ENCODE data around the gene SLC4A2. TPM values are rescaled to one million over a fixed set of nuclear protein-coding genes. Genes with fewer than 3 reads are reported as not detected.

Gene SLC4A2
- total RNA-seq (2021; fragmentation: NEBNext Ultra II Directional; extraction: Animal tissue kit (Norgen Biotek cat#: 25700)) = 147 and 148 TPM in 2 replicates
- polyA plus RNA-seq (2011; rRNA removed) = 72.6 and 105 TPM in 2 replicates
- 64.0 TPM for polyA plus RNA-seq (2011; cell fraction: cytosol; rRNA removed)
- polyA plus RNA-seq (2011; cell fraction: nucleus; rRNA removed) = 293 TPM
- 60.3 to 144 TPM (median 135 TPM) in 4 replicates for polyA plus RNA-seq (2012, experiment 1 of 2)
- 178 TPM for polyA plus RNA-seq (2012, experiment 2 of 2)
- polyA plus RNA-seq (2013, experiment 1 of 2) = 120 TPM
- 123 TPM for polyA plus RNA-seq (2013, experiment 2 of 2)
- polyA minus RNA-seq (2011; rRNA and poly(A)+ RNA removed) = 42.9 and 53.5 TPM in 2 replicates
- 63.4 TPM for polyA minus RNA-seq (2011; cell fraction: cytosol; rRNA and poly(A)+ RNA removed)
- 68.4 TPM for polyA minus RNA-seq (2011; cell fraction: nucleus; rRNA and poly(A)+ RNA removed)
- long read RNA-seq, experiment 1, full-length matches to known transcripts = 9 of 38 reads
- long read RNA-seq, experiment 1, partial matches to known transcripts = 25 of 38 reads
- long read RNA-seq, experiment 1, other reads (novel, unspliced or antisense) = 4 of 38 reads
- long read RNA-seq, experiment 2, partial matches to known transcripts = 3 of 3 reads
- long read RNA-seq, experiment 2, other reads (novel, unspliced or antisense) = 0 of 3 reads

GRCh38 chr7:151059367-151060112, at the start of gene SLC4A2:
SLC4A2 (plus strand) TSS chr7:151059589; CDS start chr7:151061988, 2,399 bp downstream.
- peak in 1 of 2 experiments; percentile 88 for DNase-seq (ENCODE audit: low read depth in 1 of 2, low spot score in 2 of 2)
- TF ChIP-seq GTF2F1 (IDR thresholded peaks at IDR 0.05; ENCODE audit: borderline replicate concordance, low read depth, low read length) (no peak), KDM4A (IDR thresholded peaks at IDR 0.05; ENCODE audit: low read depth, low read length, severe bottlenecking) (peak; percentile 67), ASH2L (IDR thresholded peaks at IDR 0.05; ENCODE audit: low read length) (peak; percentile 87), SIN3A (conservative IDR thresholded peaks at IDR 0.05 in 1 of 2, IDR thresholded peaks at IDR 0.05 in 1 of 2; ENCODE audit: low read depth in 1 of 2, low read length in 2 of 2) (peak in 1 of 2 experiments; percentile 72; a peak in 2 of 4 replicates), EGR1 (IDR thresholded peaks at IDR 0.05; ENCODE audit: borderline replicate concordance, low read depth, low read length) (peak; percentile 82), NRF1 (IDR thresholded peaks at IDR 0.05; ENCODE audit: low read depth, low read length) (no peak), CTBP2 (IDR thresholded peaks at IDR 0.05; ENCODE audit: borderline replicate concordance, insufficient read depth, insufficient read length, low read length) (peak; percentile 49), POLR2A (IDR thresholded peaks at IDR 0.05; ENCODE audit: control extremely low read depth in 1 of 2, low read depth in 2 of 2, low read length in 2 of 2) (no peak)

More at GRCh38 chr7:151059367-151060112, at the start of gene SLC4A2:
- peaks cover 0 to 8% of the 10 kb centered on the region in 2 experiments; a peak in 1 of 4 replicates for H3K79me2 ChIP-seq (ENCODE audit: control insufficient read depth in 1 of 2, insufficient read depth in 2 of 2, low read length in 2 of 2)
- WGBS, 2 experiments (ENCODE audit: extremely low coverage in 1 of 2, insufficient coverage in 1 of 2, insufficient read length in 1 of 2, insufficient replicate concordance in 2 of 2, low coverage in 1 of 2, low lambda C conversion rate in 2 of 2, missing lambda C conversion rate in 1 of 2) = 0% methylated on average over 7 of the region's 75 CpGs; no CpG with 5 or more reads in 1 of the 2 experiments
- peak within 1 kb of the TSS; percentile 72 for H4K5ac ChIP-seq (ENCODE audit: insufficient read length, low read depth, low read length)
- H3K23me2 ChIP-seq (ENCODE audit: low read depth, low read length) = peaks cover 33% of the 10 kb centered on the region
- no peaks in the 10 kb centered on the region for H3K9me3 ChIP-seq (ENCODE audit: insufficient read depth in 2 of 2, low read depth in 1 of 2, low read length in 1 of 2)
- peak within 1 kb of the TSS in 3 of 4 experiments; percentile 29 to 62 (median 35); a peak in 6 of 7 replicates for H3K9ac ChIP-seq (replicated peaks in 1 of 4; ENCODE audit: extremely low read depth in 1 of 4, low read depth in 3 of 4, low read length in 3 of 4)
- H2BK15ac ChIP-seq (ENCODE audit: low read length) = peak within 1 kb of the TSS; percentile 19; the same call in 1 of the 2 replicates
- H3K56ac ChIP-seq (replicated peaks; ENCODE audit: insufficient read length, low read depth, low read length) = no peak within 1 kb of the TSS
- H3K27me3 ChIP-seq (replicated peaks in 1 of 4; ENCODE audit: control insufficient read depth in 3 of 4, extremely low read depth in 1 of 4, insufficient read depth in 3 of 4, low read length in 3 of 4) = peaks cover 0 to 9% (median 4%) of the 10 kb centered on the region in 4 experiments; a peak in 5 of 7 replicates
- peak within 1 kb of the TSS; percentile 45 for H4K8ac ChIP-seq (ENCODE audit: extremely low read depth, insufficient read depth, low read length)
- H3K14ac ChIP-seq (ENCODE audit: insufficient read length) = no peak within 1 kb of the TSS
- no peak within 1 kb of the TSS for H2BK120ac ChIP-seq (replicated peaks; ENCODE audit: low read depth, low read length)
- peak within 1 kb of the TSS; percentile 71 for H2BK5ac ChIP-seq (ENCODE audit: low read depth, low read length)
- H3K36me3 ChIP-seq (ENCODE audit: control insufficient read depth in 2 of 4, insufficient read depth in 4 of 4, low read length in 3 of 4) = peaks cover 0 to 3% (median 1%) of the 10 kb centered on the region in 4 experiments; a peak in 2 of 8 replicates
- peak within 1 kb of the TSS; percentile 71 for H3K18ac ChIP-seq (ENCODE audit: extremely low read depth, low read length)
- H4K91ac ChIP-seq (replicated peaks; ENCODE audit: insufficient read length, low read length) = peak within 1 kb of the TSS; percentile 48
- peaks cover 2 to 4% of the 10 kb centered on the region in 2 experiments for H4K20me1 ChIP-seq (replicated peaks in 1 of 2; ENCODE audit: control insufficient read depth in 1 of 2, insufficient read depth in 2 of 2, low read length in 2 of 2)
- FAIRE-seq = no peak
- H3K4ac ChIP-seq (replicated peaks; ENCODE audit: insufficient read length, low read depth, low read length) = peak within 1 kb of the TSS; percentile 89
- peak within 1 kb of the TSS; percentile 59 to 91 (median 74) for H3K4me3 ChIP-seq (ENCODE audit: extremely low read depth in 1 of 4, insufficient read depth in 2 of 4, low read depth in 3 of 4, low read length in 4 of 4)
- peak within 1 kb of the TSS; percentile 80; the same call in 1 of the 2 replicates for H2BK12ac ChIP-seq (ENCODE audit: low read depth, low read length)
- H3K4me2 ChIP-seq (ENCODE audit: insufficient read depth in 1 of 2, low read depth in 2 of 2, low read length in 2 of 2) = peak within 1 kb of the TSS; percentile 86 to 99
- no peak within 1 kb of the TSS for H3K23ac ChIP-seq (ENCODE audit: insufficient read length)
- H3K79me1 ChIP-seq (ENCODE audit: low read depth, low read length) = 0 out of 2 replicates have a peak, but pooled peaks cover 3% of the 10 kb centered on the region
- no peak within 1 kb of the TSS; the same call in 1 of the 2 replicates for H2AK5ac ChIP-seq (ENCODE audit: low read depth, low read length)
- POLR2A ChIA-PET (ENCODE audit: partially characterized antibody) = interaction anchor here (0.8 to 2.0 kb wide), 11 partner anchors 9 to 51 kb away, joined by 3 to 15 read pairs (median 5); partner anchors contain the start of genes ABCB8 and TMUB1
- 0 out of 2 replicates have a peak within 1 kb of the TSS, but pooled peaks have one; percentile 61 for H3K27ac ChIP-seq (ENCODE audit: low read depth, low read length)
- H2AFZ ChIP-seq (ENCODE audit: low read length) = no peak within 1 kb of the TSS
- H3K4me1 ChIP-seq (replicated peaks in 1 of 4; ENCODE audit: control insufficient read depth in 3 of 4, insufficient read depth in 4 of 4, low read length in 3 of 4) = peaks cover 9 to 42% (median 32%) of the 10 kb centered on the region in 4 experiments
- CTCF ChIA-PET (ENCODE audit: partially characterized antibody) = interaction anchor here (0.7 to 9.7 kb wide), 13 partner anchors 18 to 85 kb away, joined by 3 to 88 read pairs (median 5); no protein-coding TSS in a partner anchor
- H2BK20ac ChIP-seq (ENCODE audit: low read length) = peak within 1 kb of the TSS; percentile 34; the same call in 1 of the 2 replicates

Measured in H1 (cell line).